WTC11 (cell line): Measurements from ENCODE around the gene SND1.

Experiments used
- ATF3 ChIP-seq: sonication (generic); formaldehyde crosslinking; conservative IDR thresholded peaks from 2 replicates; pipeline ENCODE4 v1.8.1; 2022; ENCODE audit warnings: mild to moderate bottlenecking, missing genetic modification reagents
- PRRX2 ChIP-seq: fragments of 250-450 bp; sonication (Bioruptor Pico); IDR thresholded peaks from 2 replicates; pipeline ENCODE4 v1.8.0; 2021; ENCODE audit warnings: mild to moderate bottlenecking
- ZNF219 ChIP-seq: sonication (generic); formaldehyde crosslinking; IDR thresholded peaks from 2 replicates; pipeline ENCODE4 v1.8.0; 2023; ENCODE audit warnings: missing genetic modification reagents, mild to moderate bottlenecking, borderline replicate concordance

DNA sequence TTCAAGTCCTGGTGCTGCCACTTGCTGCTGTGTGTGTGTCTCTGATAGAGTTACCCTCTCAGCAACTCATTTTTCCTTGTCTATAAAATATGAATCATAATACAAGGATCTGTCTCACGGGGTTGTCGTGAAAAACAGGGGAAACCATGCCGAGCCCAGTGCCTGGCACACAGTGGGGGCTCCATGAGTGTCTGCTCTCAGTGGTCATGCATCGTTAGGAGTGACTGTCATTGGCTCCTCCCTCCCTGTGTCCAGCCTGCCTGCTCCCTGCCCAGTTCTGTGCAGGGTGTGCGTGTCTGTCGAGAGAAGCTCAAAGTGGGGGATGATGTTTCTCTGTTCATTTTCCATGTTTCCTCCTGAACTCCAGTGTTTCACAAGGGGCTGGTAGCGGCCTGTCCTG, 462.8 kb downstream of the SND1 start:
- TF ChIP-seq ATF3 (CRISPR knock-in tag): no peak
- TF ChIP-seq ZNF219 (CRISPR knock-in tag): no peak
- TF ChIP-seq PRRX2: no peak
